GM18907 (cell line): Measurements from ENCODE around the gene CALN1.
"Not testable (repeated sequence)": the region's sequence is repeated elsewhere in the genome, so short reads cannot be mapped to it uniquely, and the experiment has no call there.

Experiments used
- ATAC-seq: cut with Tn5 transposase; IDR thresholded peaks from one replicate; pipeline ENCODE4 v1.9.1; 2021; ENCODE audit warnings: mild to moderate bottlenecking, moderate library complexity; ENCODE audit not compliant: unreplicated experiment

The CALN1 gene

DNA sequence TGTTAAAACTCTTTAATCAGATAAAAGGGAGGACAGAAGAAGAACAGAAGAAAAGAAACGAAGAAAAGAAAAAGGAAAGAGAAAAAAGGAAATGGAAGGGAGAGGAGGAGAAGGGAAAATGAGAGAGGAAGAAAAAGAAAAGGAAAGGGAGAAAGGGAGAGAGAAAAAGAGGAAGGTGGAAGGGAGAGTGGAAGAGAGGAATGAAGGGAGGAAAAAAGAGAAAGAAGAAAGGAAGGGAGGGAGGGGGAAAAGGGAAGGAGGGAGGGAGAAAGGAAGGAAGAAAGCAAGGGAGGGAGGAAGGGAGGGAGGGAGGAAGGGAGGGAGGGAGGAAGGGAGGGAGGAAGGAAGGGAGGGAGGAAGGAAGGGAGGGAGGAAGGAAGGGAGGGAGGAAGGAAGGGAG, 305.7 kb downstream of the CALN1 start:
- no peak for ATAC-seq

DNA sequence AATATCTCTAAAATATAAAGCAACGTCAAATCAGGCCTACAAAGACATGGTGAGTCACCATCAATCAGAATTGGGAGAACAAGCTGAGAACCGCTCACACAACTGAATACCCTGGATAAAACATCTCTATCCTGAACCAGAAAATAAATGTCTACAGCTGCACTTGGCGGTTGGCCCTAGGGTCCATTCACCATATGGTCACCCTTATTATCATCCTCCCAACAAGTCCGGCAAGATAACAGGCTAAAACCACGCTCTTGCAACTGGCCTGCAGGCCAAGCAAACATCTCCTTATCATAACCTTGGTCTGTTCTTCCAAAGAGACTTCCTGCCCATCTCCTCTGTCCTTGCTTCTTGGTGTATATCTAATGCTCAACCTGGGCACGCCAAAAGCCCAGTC, 310.7 kb downstream of the CALN1 start:
- ATAC-seq = no peak

DNA sequence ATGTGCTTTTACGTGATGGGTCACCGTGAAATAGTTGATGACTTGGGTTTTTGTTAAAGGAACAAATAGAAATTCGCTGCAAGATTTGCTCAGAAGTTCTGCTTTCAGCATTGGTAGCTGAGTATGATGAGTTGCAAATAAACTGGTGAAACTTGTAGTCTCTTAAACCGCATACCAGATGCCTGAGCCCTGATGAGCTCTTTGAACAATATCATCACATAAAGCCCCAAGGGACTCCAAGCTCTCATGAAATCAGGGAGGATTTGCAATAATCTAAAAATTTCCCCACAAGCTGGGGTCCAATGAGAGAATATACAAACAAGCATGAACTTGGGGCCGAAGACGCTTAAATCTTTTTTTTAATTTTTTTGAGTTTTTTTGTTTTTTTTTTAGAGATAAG, 312.4 kb downstream of the CALN1 start:
- no peak for ATAC-seq

DNA sequence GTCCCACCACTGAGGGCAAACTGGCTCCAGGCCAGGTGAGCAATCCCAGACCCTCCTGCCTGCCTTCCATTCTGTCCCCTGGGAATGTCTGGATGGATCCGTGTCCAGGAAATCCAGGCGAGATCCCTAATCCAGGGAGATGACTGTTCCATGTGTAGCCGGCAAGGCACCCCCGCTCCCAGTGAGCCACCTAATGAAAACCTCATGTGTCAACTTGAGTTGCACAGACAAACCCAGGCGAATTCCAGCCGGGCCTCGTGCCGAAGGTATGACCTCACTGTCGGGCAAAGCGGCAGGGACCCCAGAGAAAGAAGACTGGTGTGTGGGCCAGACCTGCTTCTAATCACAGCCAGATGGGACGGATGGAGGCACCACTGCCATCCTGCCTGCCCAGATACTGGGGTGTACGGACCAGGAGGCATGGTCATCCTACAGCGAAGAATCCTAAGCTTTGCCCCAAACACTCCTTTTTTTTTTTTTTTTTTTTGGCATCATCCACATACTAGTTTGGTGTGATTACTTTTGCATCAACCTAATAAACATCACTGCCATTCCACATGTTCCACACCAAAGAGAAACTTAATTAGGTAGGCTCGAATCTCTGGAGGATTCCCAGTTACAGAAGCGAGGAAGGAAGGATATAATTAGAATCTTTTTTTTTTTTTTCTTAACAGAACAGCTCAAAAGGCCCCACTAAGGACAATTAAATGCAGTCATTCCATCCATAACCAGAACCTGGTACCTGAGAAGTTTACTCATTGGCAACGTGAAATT, 313.1 kb downstream of the CALN1 start:
- no peak for ATAC-seq

DNA sequence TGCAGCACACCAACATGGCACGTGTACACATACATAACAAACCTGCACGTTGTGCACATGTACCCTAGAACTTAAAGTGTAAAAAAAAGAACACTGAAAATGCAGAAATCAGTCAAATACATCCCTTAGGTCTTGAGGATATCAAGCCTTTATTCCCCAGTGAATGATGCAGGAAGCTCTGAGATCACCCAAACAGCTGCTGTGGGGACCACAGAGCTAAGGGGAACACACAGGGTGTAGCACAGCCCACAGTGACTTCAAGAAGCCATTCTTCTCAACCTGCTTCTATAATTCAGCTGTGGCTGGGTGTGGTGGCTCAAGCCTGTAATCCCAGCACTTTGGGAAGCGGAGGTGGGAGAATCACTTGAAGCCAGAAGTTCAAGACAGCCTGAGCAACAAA, 314.9 kb downstream of the CALN1 start:
- no peak for ATAC-seq

DNA sequence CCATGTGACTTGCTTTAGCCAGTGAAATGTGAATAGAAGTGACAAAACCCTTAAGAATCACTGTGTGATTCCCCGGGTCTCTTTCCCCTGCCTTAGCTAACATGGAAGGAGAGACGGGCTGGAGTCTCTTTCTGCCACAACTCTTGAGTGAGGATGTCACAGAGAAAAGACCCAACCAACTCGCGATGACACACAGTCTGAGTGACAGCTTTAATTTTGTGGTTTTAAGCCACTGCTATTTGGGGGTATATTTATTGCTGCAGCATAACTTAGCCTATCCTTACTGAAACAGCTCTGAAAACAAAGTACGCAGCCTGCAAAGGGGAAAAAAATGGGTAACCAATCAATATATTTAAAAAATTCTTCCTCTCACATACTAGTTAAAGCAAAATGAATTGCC, 319.4 kb downstream of the CALN1 start:
- no peak for ATAC-seq

DNA sequence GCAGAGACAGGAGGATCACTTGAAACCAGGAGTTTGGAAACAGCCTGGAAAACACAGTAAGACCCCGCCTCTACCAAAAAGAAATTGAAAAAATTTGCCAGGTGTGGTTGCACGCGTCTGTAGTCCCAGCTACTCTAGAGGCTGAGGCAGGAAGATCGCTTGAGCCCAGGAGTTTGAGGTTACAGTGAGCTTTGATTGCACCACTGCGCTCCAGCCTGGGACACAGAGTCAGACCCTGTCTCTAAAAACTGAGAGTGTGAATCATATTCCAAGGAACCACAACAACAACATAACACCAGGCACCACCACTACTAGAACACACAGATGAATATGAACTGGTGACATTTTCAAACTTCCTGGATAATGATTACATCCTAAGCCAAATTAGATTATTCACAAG, 324.2 kb downstream of the CALN1 start:
- no peak for ATAC-seq

DNA sequence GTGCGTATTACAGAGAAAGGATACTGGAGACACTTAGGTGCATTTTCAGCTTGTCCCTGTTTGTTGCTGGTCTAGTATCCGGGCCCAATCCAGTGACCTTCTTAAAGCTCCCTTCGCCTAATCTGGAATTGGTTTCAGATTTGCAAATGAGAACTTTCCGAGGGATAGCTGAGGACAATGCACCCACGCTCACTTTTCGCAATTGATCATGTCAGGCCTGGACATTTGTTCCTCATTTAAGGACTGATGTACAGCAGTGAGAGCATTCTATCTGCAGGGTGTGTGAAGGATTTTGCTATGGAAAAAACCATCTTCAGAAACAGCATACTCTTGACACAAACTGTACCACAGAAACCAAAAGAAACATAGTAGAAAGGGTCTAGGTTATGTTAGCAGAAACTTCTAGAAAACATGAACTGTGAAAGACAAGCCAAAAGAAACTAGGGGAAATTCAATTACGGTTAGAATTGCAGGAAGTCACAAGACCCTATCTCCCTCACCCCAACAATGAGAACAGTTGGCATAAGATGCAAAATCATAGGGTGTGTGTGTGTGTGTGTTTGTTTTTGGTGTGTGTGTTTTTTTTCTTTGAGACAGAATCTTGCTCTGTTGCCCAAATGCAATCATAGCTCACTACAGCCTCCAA, 331.1 kb downstream of the CALN1 start:
- ATAC-seq = no peak

DNA sequence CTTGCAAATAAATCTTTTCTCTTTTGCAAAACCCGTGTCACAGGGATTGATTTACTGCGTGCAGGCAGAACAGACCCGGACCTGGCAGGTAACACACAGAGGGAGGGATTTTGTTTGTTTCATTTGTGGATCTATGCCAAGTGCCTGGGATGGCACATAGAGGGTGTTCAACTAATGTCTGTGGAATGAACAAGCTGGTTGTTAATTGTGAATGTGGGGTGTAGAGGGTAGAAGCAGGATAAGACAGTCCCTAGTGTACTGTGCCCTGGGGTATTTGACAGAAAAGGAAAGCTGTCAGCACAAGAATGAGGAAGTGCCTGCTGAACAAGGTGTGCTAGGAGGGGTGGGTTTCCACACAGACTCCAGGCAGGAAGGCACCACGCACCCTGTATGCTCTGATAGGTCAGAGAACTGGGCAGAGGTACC, 331.8 kb downstream of the CALN1 start:
- ATAC-seq = no peak

DNA sequence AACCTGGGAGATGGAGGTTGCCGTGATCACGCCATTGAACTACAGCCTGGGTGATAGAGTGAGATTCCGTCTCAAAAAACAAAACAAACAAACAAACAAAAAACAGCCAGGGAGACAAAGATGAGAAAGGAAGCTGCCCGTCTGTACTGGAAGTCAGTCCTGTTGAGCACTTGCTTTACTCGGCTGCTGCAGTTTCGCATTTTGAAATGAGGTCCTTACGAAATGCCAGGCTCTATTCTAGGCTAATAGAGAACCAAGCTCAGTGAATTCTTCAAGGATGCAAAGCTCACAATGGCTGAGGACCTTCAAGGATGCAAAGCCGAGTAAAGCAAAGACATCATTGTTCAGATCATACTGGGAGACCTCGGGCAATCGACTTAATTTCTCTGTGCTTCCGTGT, 333.3 kb downstream of the CALN1 start:
- no peak for ATAC-seq

DNA sequence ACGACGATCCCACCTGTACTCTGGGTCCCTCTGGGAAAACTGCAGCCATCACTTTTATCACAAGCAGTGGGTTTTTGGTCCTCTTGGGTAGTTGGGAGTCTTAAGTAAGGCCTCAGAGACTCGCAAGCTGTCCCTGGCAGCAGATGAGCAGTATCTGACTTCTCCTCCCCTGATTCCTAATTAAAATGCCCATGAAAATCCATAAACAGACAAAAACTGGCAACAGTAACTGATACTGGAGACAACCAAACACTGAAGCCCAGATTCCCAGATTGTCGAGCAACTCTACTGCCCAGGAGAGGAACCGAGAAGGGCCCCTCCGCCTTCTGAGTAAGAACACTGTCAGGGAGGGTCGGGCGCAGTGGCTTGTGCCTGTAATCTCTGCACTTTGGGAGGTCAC, 333.8 kb downstream of the CALN1 start:
- ATAC-seq = no peak

DNA sequence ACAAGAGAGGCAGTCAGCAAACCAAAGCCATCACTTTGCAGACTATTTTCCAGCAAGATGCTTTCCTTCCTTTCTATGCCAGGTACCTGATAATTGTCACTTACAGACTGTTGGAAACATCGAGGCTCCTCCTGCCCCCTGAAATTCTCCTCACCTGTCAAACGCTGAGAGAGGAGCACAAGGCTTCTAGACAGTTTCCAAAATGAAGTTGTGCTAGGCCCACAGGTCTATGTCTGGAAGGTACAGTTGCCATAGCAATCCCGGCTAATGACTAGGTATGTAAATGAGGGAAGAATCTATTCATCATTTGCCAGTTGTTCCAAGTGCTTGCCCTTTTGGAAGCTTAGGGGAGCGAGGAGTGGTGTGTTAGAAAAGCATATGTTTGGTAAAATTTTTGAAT, 334.4 kb downstream of the CALN1 start:
- ATAC-seq = no peak

DNA sequence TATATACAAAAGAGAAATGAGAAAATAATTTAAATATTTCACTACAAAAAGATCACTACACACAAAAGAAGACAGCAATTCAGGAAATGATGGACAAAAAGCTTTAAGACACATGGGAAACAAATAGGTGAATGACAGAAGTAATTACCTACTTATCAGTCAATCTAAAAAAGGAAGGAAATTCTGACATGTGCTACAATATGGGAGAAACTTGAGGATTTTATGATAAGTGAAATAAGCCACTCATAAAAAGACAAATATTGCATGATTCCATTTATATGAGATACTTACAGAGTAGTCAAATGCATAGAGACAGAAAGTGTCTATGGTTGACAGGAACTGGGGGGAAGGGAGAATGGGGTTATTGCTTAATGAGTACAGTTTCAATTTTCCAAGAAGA, 339.2 kb downstream of the CALN1 start:
- ATAC-seq = no peak

DNA sequence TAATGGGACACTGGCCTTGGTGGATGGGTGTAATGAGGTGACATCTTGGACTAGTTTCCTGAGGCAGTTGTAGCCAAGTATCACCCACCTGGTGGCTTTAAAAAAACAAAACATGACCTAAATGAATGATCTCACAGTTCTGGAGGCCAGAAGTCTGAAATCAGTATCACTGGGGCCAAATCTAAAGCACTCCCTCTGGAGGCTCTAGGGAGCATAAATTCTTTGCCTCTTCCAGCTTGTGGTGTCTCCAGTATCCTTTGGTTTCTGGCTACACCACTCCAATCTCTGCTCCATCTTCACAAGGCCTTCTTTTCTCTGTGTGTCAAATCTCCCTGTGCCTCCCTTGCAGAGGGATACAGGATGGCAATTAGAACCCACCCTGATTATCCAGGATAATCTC, 342.9 kb downstream of the CALN1 start:
- ATAC-seq = no peak

DNA sequence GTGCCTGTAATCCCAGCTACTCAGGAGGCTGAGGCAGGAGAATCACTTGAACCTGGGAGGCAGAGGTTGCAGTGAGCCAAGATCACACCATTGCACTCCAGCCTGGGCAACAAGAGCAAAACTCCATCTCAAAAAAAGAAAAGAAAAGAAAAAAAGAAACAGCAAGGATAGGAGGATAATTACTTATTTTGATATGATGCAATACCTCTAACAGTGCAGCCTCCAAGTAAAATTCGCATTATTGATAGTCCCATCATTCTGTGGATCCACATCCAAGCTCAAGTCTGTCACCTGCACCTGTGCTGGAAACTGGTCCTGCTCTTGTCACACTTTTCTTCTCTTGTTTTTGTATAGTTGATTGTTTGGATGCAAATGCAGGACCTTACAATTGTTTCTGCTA, 346.4 kb downstream of the CALN1 start:
- not testable (repeated sequence) for ATAC-seq

DNA sequence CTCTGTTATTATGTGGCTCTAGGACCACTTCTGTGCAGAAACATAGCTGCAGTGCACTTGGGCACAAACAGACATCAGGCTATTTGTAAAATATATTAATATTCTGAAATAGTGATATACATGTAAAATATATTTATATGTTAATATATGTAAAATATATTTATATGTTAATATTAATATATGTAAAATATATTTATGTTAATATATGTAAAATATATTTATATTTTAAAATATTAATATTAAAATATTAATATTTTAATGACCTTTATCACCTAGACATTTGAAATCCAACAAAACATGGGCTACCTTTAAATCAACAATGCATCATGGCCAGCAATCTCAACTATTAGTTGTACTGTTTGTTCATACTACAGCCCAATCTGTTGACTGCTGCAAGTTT, 347.2 kb downstream of the CALN1 start:
- no peak for ATAC-seq

DNA sequence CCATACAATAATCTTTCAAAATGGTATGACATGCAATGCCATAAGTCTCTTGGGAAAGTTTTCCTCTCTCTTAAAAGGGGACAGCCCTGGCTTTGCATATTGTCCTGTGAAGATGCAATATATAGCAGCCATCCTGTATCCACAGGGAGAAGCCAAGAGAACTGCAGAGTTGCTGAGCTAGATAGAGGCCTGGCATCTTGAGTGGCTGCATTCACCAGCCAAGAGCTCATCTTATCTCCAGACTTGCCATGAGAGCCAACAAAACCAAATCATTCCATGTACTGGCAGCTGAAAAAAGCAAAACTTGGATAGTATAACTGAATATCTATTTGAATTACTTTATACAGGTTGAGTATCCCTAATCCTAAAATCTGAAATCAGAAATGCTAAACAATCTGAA, 348.8 kb downstream of the CALN1 start:
- ATAC-seq = no peak

DNA sequence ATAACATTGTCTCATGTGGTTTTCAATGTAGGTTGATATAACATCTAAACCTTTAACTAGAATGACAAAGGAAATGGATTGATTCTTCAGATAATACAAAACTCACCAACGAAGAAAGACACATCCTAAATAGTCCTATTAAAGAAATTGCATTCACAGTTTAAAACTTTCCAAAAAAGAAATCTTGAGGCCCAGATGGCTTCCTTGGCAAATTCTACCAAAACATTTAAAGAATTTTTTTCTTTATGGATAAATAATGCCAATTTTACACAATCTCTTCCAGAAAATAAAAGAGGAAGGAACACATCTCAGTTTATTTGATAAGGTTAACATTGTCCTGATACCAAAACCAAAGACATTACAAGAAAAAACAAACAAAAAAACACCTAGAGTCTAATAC, 349.5 kb downstream of the CALN1 start:
- no peak for ATAC-seq

DNA sequence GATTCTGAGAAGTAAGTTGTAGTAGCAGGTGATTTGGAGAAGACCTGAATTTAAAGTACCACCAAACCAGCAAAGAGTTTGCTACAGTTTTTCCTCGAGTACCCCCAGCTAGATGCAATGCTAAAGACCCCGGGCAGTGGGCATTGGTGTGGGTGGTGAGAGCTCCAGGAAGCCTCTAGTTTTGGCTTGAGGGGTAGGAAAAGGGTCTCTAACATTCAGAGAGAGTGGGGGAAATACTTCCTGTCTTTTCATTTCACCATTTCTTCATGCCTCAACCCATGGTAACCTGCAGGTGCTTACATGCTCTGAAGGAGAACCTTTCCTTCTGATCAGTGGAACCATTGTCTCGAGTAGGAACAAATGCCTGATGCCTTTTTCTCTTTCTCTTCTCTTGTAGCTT, 352.2 kb downstream of the CALN1 start:
- ATAC-seq = no peak

DNA sequence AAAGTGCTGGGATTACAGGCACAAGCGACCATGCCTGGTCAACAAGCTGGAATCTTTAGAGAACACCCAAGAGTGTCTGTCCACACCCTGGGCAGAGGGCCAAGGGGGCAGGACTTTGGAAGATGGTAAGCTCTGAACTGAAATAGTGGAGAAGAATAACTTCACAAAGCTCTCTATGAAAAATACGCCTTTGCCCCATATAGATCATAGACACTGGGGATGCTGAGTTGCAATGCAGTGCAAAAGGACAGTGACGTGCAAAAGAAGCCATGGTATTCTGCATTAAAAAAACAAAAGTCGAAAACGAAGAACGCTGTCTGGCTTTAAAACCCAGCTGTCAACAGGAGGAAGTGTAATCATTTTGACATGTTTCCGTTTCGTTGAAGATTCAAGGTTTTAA, 353.6 kb downstream of the CALN1 start:
- no peak for ATAC-seq

DNA sequence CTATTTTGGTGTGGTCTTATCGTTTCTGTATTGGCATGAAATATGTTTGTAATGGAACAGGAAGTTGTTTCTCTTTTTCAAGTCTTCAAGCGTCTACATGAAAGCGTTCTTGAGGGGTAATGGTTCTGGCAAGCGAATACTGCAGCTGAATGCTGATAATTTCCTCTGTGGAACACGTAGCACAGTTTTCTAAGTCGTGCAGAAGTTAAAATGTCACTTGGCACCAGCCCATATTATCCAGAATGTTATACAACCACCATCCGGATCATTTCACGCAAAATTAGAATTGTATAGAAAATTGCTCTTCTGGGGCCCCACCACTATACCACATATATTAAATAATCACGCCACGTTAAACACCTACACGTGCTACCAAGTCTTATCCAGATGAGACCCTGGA, 354.3 kb downstream of the CALN1 start:
- ATAC-seq = no peak

DNA sequence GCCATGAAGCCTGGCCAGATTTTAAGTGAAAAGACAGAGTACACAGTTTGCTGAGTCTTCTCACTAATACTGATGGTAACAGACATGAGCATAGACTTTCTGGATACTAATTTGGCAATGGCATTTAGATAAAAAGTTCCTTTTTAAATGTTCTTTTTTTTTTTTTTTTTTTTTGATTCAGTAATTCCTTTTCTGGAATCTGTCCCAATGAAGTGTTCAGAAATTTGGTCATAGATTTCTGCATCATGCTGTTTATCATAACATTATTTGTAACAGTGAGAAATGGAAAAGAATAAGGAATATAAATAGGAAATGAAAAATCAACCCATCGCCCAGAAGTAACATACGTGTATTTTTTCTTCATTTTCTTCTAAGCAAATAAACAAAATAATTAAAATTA, 354.9 kb downstream of the CALN1 start:
- ATAC-seq = no peak

DNA sequence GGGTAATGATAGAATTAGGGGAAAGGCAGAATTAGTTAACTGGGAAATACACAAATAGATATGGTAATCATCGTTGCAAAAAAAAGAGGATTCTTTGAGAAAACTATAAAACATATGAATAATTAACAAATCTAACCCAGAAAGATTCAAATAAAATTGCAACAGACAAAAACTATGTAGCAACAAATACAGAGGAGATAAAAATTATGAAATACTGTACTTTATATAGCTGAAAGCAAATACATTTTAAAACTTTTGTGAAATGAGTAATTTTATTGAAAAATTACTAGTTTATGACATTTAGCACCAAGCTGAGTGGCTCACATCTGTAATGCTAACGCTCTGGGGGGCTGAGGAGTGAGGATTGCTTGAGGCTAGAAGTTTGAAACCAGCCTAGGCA, 356.7 kb downstream of the CALN1 start:
- no peak for ATAC-seq
